Stimulated activated CD8-positive, alpha-beta memory T cell treated with anti-CD3 and anti-CD28 coated beads, Interleukin-4, amount 100 ng/mL, for 24 hours (primary cell): ENCODE measurements around the gene VDR.

Experiments used
- DNase-seq: peaks from one replicate; pipeline ENCODE4 v3.0.0-alpha.2; 2020; ENCODE audit warnings: low read depth

The VDR gene

GRCh38 chr12:47904713-47905709 lies at the start of gene VDR:
Gene VDR, minus strand, starts transcription at chr12:47904994. Its CDS starts 25,881 bp downstream, at chr12:47879113.
- DNase-seq, result peak; percentile 50

- DNase-seq, result no peak
Observed at GRCh38 chr12:47954058-47954457, 49.3 kb upstream of the VDR start.

GRCh38 chr12:47950856-47951468 lies 46.2 kb upstream of the VDR start:
- DNase-seq, result no peak

GRCh38 chr12:47949441-47950341 lies 44.9 kb upstream of the VDR start:
- no peak for DNase-seq

- DNase-seq, result no peak
Observed at GRCh38 chr12:47947341-47947740, 42.5 kb upstream of the VDR start.

GRCh38 chr12:47946413-47947323 lies 41.9 kb upstream of the VDR start:
- no peak for DNase-seq

GRCh38 chr12:47945341-47945728 lies 40.5 kb upstream of the VDR start:
- DNase-seq, result no peak

GRCh38 chr12:47944685-47945340 lies 40.0 kb upstream of the VDR start:
- DNase-seq, result no peak

GRCh38 chr12:47943623-47944340 lies 39.0 kb upstream of the VDR start:
- no peak for DNase-seq

GRCh38 chr12:47942614-47943225 lies 37.9 kb upstream of the VDR start:
- no peak for DNase-seq

GRCh38 chr12:47941871-47942613 lies 37.2 kb upstream of the VDR start:
- peak; percentile 23 for DNase-seq

- no peak for DNase-seq
Observed at GRCh38 chr12:47941475-47941780, 36.6 kb upstream of the VDR start.

GRCh38 chr12:47940773-47941474 lies 36.1 kb upstream of the VDR start:
- DNase-seq, result no peak

- no peak for DNase-seq
Observed at GRCh38 chr12:47939009-47939601, 34.3 kb upstream of the VDR start.

GRCh38 chr12:47938594-47938993 lies 33.8 kb upstream of the VDR start:
- no peak for DNase-seq

- no peak for DNase-seq
Observed at GRCh38 chr12:47938093-47938492, 33.3 kb upstream of the VDR start.

GRCh38 chr12:47935184-47935583 lies 30.4 kb upstream of the VDR start:
- no peak for DNase-seq

- DNase-seq, result no peak
Observed at GRCh38 chr12:47931187-47931586, 26.4 kb upstream of the VDR start.
